Testis (tissue), 2 donors: Measurements from ENCODE around the gene ANTXRL.
"Not testable (repeated sequence)": the region's sequence is repeated elsewhere in the genome, so short reads cannot be mapped to it uniquely, and the experiment has no call there.

Experiments
- POLR2A ChIP-seq: fragments of 450-650 bp; IDR thresholded peaks from one replicate; pipeline ENCODE4 v1.6.1; 2017; ENCODE audit warnings: antibody characterized with exemption, mild to moderate bottlenecking, moderate library complexity
- TF ChIP-seq, protein P1 (sequence below), 3 experiments: fragments of 450-650 bp in 2 of 3; fragments of 200-600 bp in 1 of 3; sonication (generic) in 1 of 3; IDR thresholded peaks; one replicate each; pipeline ENCODE4 v1.5.1; 2016 to 2019; ENCODE audit warnings: antibody characterized with exemption in 3 of 3, mild to moderate bottlenecking in 2 of 3, moderate library complexity in 1 of 3

DNA sequence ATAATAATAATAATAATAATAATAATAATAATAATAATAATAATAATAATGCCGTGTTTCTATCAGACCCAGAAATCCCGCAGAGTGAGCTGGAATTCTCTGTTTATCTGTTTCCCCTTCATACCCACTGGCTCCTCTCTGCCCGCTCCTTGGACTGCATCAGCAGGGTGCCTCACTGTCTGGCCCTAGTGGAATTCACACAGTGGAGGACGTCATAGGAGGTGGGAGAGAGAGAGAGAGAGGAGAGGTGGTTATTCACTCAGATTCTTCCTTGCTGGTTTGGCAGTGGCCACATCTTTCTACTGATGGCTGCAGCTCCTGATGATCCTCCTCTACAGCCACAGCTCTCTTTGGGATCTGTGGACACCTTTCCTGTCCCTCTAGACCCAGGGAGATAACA lies 78.7 kb downstream of the ANTXRL start:
- TF ChIP-seq, protein P1, sequence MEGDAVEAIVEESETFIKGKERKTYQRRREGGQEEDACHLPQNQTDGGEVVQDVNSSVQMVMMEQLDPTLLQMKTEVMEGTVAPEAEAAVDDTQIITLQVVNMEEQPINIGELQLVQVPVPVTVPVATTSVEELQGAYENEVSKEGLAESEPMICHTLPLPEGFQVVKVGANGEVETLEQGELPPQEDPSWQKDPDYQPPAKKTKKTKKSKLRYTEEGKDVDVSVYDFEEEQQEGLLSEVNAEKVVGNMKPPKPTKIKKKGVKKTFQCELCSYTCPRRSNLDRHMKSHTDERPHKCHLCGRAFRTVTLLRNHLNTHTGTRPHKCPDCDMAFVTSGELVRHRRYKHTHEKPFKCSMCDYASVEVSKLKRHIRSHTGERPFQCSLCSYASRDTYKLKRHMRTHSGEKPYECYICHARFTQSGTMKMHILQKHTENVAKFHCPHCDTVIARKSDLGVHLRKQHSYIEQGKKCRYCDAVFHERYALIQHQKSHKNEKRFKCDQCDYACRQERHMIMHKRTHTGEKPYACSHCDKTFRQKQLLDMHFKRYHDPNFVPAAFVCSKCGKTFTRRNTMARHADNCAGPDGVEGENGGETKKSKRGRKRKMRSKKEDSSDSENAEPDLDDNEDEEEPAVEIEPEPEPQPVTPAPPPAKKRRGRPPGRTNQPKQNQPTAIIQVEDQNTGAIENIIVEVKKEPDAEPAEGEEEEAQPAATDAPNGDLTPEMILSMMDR (IDR thresholded peaks at IDR 0.05): not testable (repeated sequence)
- TF ChIP-seq POLR2A: not testable (repeated sequence)
